Bronchial epithelial cell (primary cell): ENCODE results near the gene PALM2AKAP2. TPM values are rescaled to one million over a fixed set of nuclear protein-coding genes. Genes with fewer than 3 reads are reported as not detected.

Experiments used
- DNase-seq: peaks from one replicate; pipeline ENCODE4 v3.0.0-alpha.2; 2010; ENCODE audit warnings: low read depth
- FAIRE-seq: peaks from 2 replicates; lab custom pipeline; 2011; peaks lifted over from hg19 to GRCh38; lab: Jason Lieb, UNC
- H3K27me3 ChIP-seq: 2 replicates; pipeline ENCODE4 v1.5.1; 2011; ENCODE audit warnings: low read length; ENCODE audit not compliant: control insufficient read depth, insufficient read depth
- H3K36me3 ChIP-seq: 2 replicates; pipeline ENCODE4 v1.5.1; 2011; ENCODE audit warnings: low read length; ENCODE audit not compliant: control insufficient read depth, insufficient read depth
- H3K4me3 ChIP-seq: 2 replicates; pipeline ENCODE4 v1.5.1; 2011; ENCODE audit warnings: mild to moderate bottlenecking, low read depth, low read length, control low read depth
- total RNA-seq: library from RNA; depleted of rRNA; stranded (reverse); fragments of >200 nt; gene quantifications from 2 replicates; pipeline ENCODE4 v1.2.1, GENCODE V29; 2014
- TF ChIP-seq, protein P1 (sequence below): IDR thresholded peaks from 2 replicates; pipeline ENCODE4 v1.5.1; 2011; ENCODE audit warnings: mild to moderate bottlenecking, moderate library complexity, low read length, control low read depth, inconsistent platforms; ENCODE audit not compliant: insufficient read depth, severe bottlenecking

PALM2AKAP2 gene
- total RNA-seq, 1 donor from 2014 or later = 1.3 TPM

- DNase-seq = no peak
- no peak overlapping the region for H3K4me3 ChIP-seq
- TF ChIP-seq, protein P1, sequence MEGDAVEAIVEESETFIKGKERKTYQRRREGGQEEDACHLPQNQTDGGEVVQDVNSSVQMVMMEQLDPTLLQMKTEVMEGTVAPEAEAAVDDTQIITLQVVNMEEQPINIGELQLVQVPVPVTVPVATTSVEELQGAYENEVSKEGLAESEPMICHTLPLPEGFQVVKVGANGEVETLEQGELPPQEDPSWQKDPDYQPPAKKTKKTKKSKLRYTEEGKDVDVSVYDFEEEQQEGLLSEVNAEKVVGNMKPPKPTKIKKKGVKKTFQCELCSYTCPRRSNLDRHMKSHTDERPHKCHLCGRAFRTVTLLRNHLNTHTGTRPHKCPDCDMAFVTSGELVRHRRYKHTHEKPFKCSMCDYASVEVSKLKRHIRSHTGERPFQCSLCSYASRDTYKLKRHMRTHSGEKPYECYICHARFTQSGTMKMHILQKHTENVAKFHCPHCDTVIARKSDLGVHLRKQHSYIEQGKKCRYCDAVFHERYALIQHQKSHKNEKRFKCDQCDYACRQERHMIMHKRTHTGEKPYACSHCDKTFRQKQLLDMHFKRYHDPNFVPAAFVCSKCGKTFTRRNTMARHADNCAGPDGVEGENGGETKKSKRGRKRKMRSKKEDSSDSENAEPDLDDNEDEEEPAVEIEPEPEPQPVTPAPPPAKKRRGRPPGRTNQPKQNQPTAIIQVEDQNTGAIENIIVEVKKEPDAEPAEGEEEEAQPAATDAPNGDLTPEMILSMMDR = no peak
- peaks cover 6% of the 10 kb centered on the region for H3K27me3 ChIP-seq
- H3K36me3 ChIP-seq = no peaks in the 10 kb centered on the region
- no peak for FAIRE-seq
Measured at GRCh38 chr9:109751253-109751652, 28.7 kb upstream of the PALM2AKAP2 start.

GRCh38 chr9:109753308-109753707, 26.7 kb upstream of the PALM2AKAP2 start:
- no peaks in the 10 kb centered on the region for H3K36me3 ChIP-seq
- TF ChIP-seq, protein P1 = no peak
- DNase-seq (no peak), FAIRE-seq (no peak)
- peaks cover 6% of the 10 kb centered on the region for H3K27me3 ChIP-seq
- H3K4me3 ChIP-seq = no peak overlapping the region

DNA sequence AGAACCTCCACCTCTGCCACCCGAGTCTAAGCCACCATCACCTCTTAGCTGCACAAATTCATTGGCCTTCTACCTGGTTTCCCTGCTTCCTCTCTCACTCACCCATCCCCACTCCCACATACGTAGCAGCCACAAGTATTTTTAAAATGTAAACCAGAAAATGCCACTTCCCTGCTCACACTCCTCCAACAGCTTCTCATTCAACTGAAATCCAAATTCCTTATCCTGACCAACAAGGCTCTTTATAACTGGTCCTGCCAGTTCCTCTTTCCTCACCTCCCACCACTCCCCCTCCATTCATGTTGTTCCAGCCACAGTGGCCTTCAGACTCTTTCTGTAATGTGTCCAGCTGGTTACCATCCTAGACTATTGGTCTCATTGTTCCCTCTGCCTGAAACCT, 25.0 kb upstream of the PALM2AKAP2 start:
- TF ChIP-seq, protein P1 = no peak
- FAIRE-seq (no peak), DNase-seq (no peak)
- H3K36me3 ChIP-seq = no peaks in the 10 kb centered on the region
- H3K27me3 ChIP-seq = peaks cover 6% of the 10 kb centered on the region
- no peak overlapping the region for H3K4me3 ChIP-seq

- no peak overlapping the region for H3K4me3 ChIP-seq
- TF ChIP-seq, protein P1 = no peak
- H3K36me3 ChIP-seq = no peaks in the 10 kb centered on the region
- no peak for DNase-seq
- no peak for FAIRE-seq
- peaks cover 2% of the 10 kb centered on the region for H3K27me3 ChIP-seq
Measured at GRCh38 chr9:109759589-109759988, 20.4 kb upstream of the PALM2AKAP2 start.

- FAIRE-seq (no peak), DNase-seq (no peak)
- Histone ChIP-seq H3K36me3 (no peaks in the 10 kb centered on the region), H3K27me3 (no peaks in the 10 kb centered on the region), H3K4me3 (no peak overlapping the region)
- TF ChIP-seq, protein P1 = no peak
Measured at GRCh38 chr9:109765278-109765677, 14.7 kb upstream of the PALM2AKAP2 start.

GRCh38 chr9:109765830-109766229, 14.2 kb upstream of the PALM2AKAP2 start:
- Histone ChIP-seq H3K36me3 (no peaks in the 10 kb centered on the region), H3K4me3 (no peak overlapping the region), H3K27me3 (no peaks in the 10 kb centered on the region)
- DNase-seq = no peak
- no peak for FAIRE-seq
- TF ChIP-seq, protein P1 = no peak
